ENCODE data around the gene NAA50. TPM values are rescaled to one million over a fixed set of nuclear protein-coding genes. Genes with fewer than 3 reads are reported as not detected.
A peak's percentile ranks its signal among the peaks of the same experiment; 100 is the strongest.

The NAA50 gene
- total and polyA plus RNA-seq, 2 of the 13 experiments (the other 11 are each of a cell fraction or from before 2014, with no cell fraction given) = 30.2 to 233 TPM

GRCh38 chr3:113697500-113698090, 48.5 kb downstream of the NAA50 start (continued):
- TF ChIP-seq ZNF337 (CRISPR knock-in tag; IDR thresholded peaks at IDR 0.05; ENCODE audit: borderline replicate concordance, low read depth) = 0 out of 2 replicates have a peak, but pooled peaks have one; percentile 17
- TF ChIP-seq ZNF331 (CRISPR knock-in tag; IDR thresholded peaks at IDR 0.05) = 0 out of 2 replicates have a peak, but pooled peaks have one; percentile 11
- TF ChIP-seq TBX2 (CRISPR knock-in tag; IDR thresholded peaks at IDR 0.05; ENCODE audit: borderline replicate concordance) = no peak
- TF ChIP-seq TEAD2 (CRISPR knock-in tag; IDR thresholded peaks at IDR 0.05) = no peak
- TF ChIP-seq BORCS8-MEF2B (CRISPR knock-in tag; IDR thresholded peaks at IDR 0.05) = no peak
- TF ChIP-seq RXRB (CRISPR knock-in tag; IDR thresholded peaks at IDR 0.05; ENCODE audit: borderline replicate concordance) = no peak
- no peak for TF ChIP-seq SKIL (CRISPR knock-in tag; IDR thresholded peaks at IDR 0.05; ENCODE audit: borderline replicate concordance)

GRCh38 chr3:113696658-113697499, 49.2 kb downstream of the NAA50 start:
- CTCF ChIA-PET (ENCODE audit: low intra/inter-chr PET ratio, low total read pairs) = no interaction called here
- H4K20me1 ChIP-seq (ENCODE audit: insufficient read depth, low read length) = no peaks in the 10 kb centered on the region
- in situ Hi-C loops (cut with HindIII; ENCODE audit: extremely low pct_ligation_motif_present, low pct_unique_long_range_greater_than_20kb) = no loop called here
- peak overlapping the region; percentile 73 for H3K27ac ChIP-seq (ENCODE audit: extremely low read length, insufficient read depth, low read length)
- H3K27me3 ChIP-seq (ENCODE audit: control insufficient read depth in 1 of 2, insufficient read depth in 2 of 2, low read length in 2 of 2) = no peaks in the 10 kb centered on the region; a peak in 1 of 5 replicates
- peaks cover 52% of the 10 kb centered on the region for H3K4me1 ChIP-seq (ENCODE audit: insufficient read depth, low read length)
- DNase-seq (ENCODE audit: low spot score) (peak; percentile 98), FAIRE-seq (peak; percentile 97), ATAC-seq (peak; percentile 90)
- BruUV-seq (replicated peaks) = TSS peak; percentile 88
- peak overlapping the region; percentile 79 for H3K4me2 ChIP-seq (ENCODE audit: low read depth, low read length)
- no peaks in the 10 kb centered on the region for H3K9me3 ChIP-seq (ENCODE audit: low read length)
- intact Hi-C loops (cut with micrococcal nuclease; ENCODE audit: unreplicated experiment) = loop anchor here (1.0 to 5.0 kb wide), 3 partner anchors 34 to 65 kb away; partner anchors contain the start of genes ATP6V1A and NAA50
- H3K9ac ChIP-seq (ENCODE audit: insufficient read depth, low read depth, low read length) = peak overlapping the region; percentile 82
- POLR2A ChIA-PET = interaction anchor here (0.6 to 5.4 kb wide), 15 partner anchors 10 to 182 kb away, joined by 3 to 58 read pairs (median 4); partner anchors contain the start of genes ATP6V1A, NAA50 and SPICE1
- peak overlapping the region; percentile 64 for H2AFZ ChIP-seq (ENCODE audit: low read length)
- peaks cover 39% of the 10 kb centered on the region for H3K79me2 ChIP-seq (ENCODE audit: insufficient read depth, low read length)
- H3K36me3 ChIP-seq (replicated peaks in 1 of 2; ENCODE audit: control insufficient read depth in 1 of 2, insufficient read depth in 2 of 2, low read length in 2 of 2) = no peaks in the 10 kb centered on the region
- H3K4me3 ChIP-seq (replicated peaks in 1 of 3; ENCODE audit: insufficient read depth in 1 of 3, low read depth in 2 of 3, low read length in 3 of 3) = peak overlapping the region; percentile 77 to 92 (median 85)
- WGBS (ENCODE audit: low lambda C conversion rate) = under 1% methylated on average over 31 of the region's 38 CpGs
- TF ChIP-seq ZMYM3 (CRISPR knock-in tag; IDR thresholded peaks at IDR 0.05) = no peak
- peak; percentile 79 for TF ChIP-seq ATF1 (CRISPR knock-in tag; IDR thresholded peaks at IDR 0.05)
- TF ChIP-seq TBP (CRISPR knock-in tag; IDR thresholded peaks at IDR 0.05) = no peak
- no peak for TF ChIP-seq ZNF609 (CRISPR knock-in tag; IDR thresholded peaks at IDR 0.05; ENCODE audit: borderline replicate concordance)
- no peak for TF ChIP-seq HBP1 (CRISPR knock-in tag; IDR thresholded peaks at IDR 0.05; ENCODE audit: low read depth)

All from HepG2 (cell line).